ENCODE measurements around the gene ZNF668.
A peak's percentile ranks its signal among the peaks of the same experiment; 100 is the strongest.

Gene ZNF668

GRCh38 chr16:31081428-31082351 is 7.7 kb upstream of the ZNF668 start:
- DNase-seq (ENCODE audit: low read depth) = no peak

- no peak for DNase-seq (ENCODE audit: low read depth)
Observed at GRCh38 chr16:31080756-31081419, 6.8 kb upstream of the ZNF668 start.

- no peak for DNase-seq (ENCODE audit: low read depth)
Observed at GRCh38 chr16:31080035-31080629, 6.1 kb upstream of the ZNF668 start.

- DNase-seq (ENCODE audit: low read depth) = no peak
Observed at GRCh38 chr16:31079342-31079944, 5.4 kb upstream of the ZNF668 start.

GRCh38 chr16:31078597-31079341 is 4.7 kb upstream of the ZNF668 start:
- no peak for DNase-seq (ENCODE audit: low read depth)

- DNase-seq (ENCODE audit: low read depth) = no peak
Observed at GRCh38 chr16:31077592-31078396, 3.8 kb upstream of the ZNF668 start.

- DNase-seq (ENCODE audit: low read depth) = no peak
Observed at GRCh38 chr16:31077024-31077423, 3.0 kb upstream of the ZNF668 start.

GRCh38 chr16:31076319-31076718 is 2.3 kb upstream of the ZNF668 start:
- no peak for DNase-seq (ENCODE audit: low read depth)

GRCh38 chr16:31074814-31075183 is 759 bp upstream of the ZNF668 start:
- DNase-seq (ENCODE audit: low read depth) = no peak

- peak; percentile 74 for DNase-seq (ENCODE audit: low read depth)
Observed at GRCh38 chr16:31073142-31073969, 684 bp downstream of the ZNF668 start.

GRCh38 chr16:31072540-31073141 is 1.4 kb downstream of the ZNF668 start:
- DNase-seq (ENCODE audit: low read depth) = no peak

GRCh38 chr16:31071861-31072260 is 2.2 kb downstream of the ZNF668 start:
- no peak for DNase-seq (ENCODE audit: low read depth)

- DNase-seq (ENCODE audit: low read depth) = no peak
Observed at GRCh38 chr16:31067342-31067741, 6.7 kb downstream of the ZNF668 start.

- DNase-seq (ENCODE audit: low read depth) = no peak
Observed at GRCh38 chr16:31064882-31065461, 9.1 kb downstream of the ZNF668 start.

- no peak for DNase-seq (ENCODE audit: low read depth)
Observed at GRCh38 chr16:31063843-31064611, 10.0 kb downstream of the ZNF668 start.

GRCh38 chr16:31063495-31063842 is 10.6 kb downstream of the ZNF668 start:
- DNase-seq (ENCODE audit: low read depth) = no peak

- DNase-seq (ENCODE audit: low read depth) = no peak
Observed at GRCh38 chr16:31061813-31062440, 12.1 kb downstream of the ZNF668 start.
